ENCODE results near the gene GNE. TPM values are rescaled to one million over a fixed set of nuclear protein-coding genes. Genes with fewer than 3 reads are reported as not detected.
"Not testable (repeated sequence)": the region's sequence is repeated elsewhere in the genome, so short reads cannot be mapped to it uniquely, and the experiment has no call there.

GNE gene
- total and polyA plus RNA-seq, 4 experiments from 2014 or later, result 2.7 to 18.1 (median 11.5) TPM

- H3K27ac Mint-ChIP-seq, result peak overlapping the region in 4 of 7 donors; percentile 30 to 68 (median 55)
- not testable (repeated sequence) for H3K4me3 ChIP-seq (ENCODE audit: low read length in 2 of 2); H3K27me3 ChIP-seq (ENCODE audit: insufficient read depth, low read length); H3K27me3 Mint-ChIP-seq; H3K9me3 Mint-ChIP-seq; H3K9me3 ChIP-seq (ENCODE audit: control insufficient read depth in 1 of 2, low read length in 2 of 2); H3K4me3 Mint-ChIP-seq; H3K4me1 ChIP-seq (ENCODE audit: insufficient read depth, low read length); H3K27ac ChIP-seq (ENCODE audit: low read depth, low read length)
- ChIA-PET CTCF (ENCODE audit: partially characterized antibody) (interaction anchor here (0.7 to 6.3 kb wide), 11 partner anchors 8 to 480 kb away, joined by 3 to 113 read pairs (median 4); partner anchors contain the start of genes CLTA and GNE), POLR2A (ENCODE audit: partially characterized antibody) (interaction anchor here (0.7 to 2.6 kb wide), 3 partner anchors 10 to 89 kb away, joined by 3 to 8 read pairs (median 4); partner anchors contain the start of gene GNE)
- intact Hi-C loops (cut with micrococcal nuclease), result loop anchor here (1.0 kb wide), 1 partner anchor 81 kb away; no protein-coding TSS in a partner anchor
- H3K36me3 ChIP-seq (ENCODE audit: insufficient read depth, low read length), result peaks cover 15% of the 10 kb centered on the region
- DNase-seq, result peak in 4 of 5 donors; percentile 26 to 47 (median 30)
- H3K36me3 Mint-ChIP-seq, result peaks cover 17 to 31% of the 10 kb centered on the region in 2 donors
- H3K4me1 Mint-ChIP-seq, result peaks cover 9 to 20% (median 14%) of the 10 kb centered on the region in 4 donors
Observed at GRCh38 chr9:36248061-36248460, 10.2 kb downstream of the GNE start.

- intact Hi-C loops (cut with micrococcal nuclease), result no loop called here
- Histone ChIP-seq H3K27me3 (ENCODE audit: insufficient read depth, low read length) (no peaks in the 10 kb centered on the region), H3K27ac (ENCODE audit: low read depth, low read length) (no peak overlapping the region), H3K36me3 (ENCODE audit: insufficient read depth, low read length) (peaks cover 15% of the 10 kb centered on the region), H3K9me3 (ENCODE audit: control insufficient read depth in 1 of 2, low read length in 2 of 2) (no peaks in the 10 kb centered on the region), H3K4me1 (ENCODE audit: insufficient read depth, low read length) (no peaks in the 10 kb centered on the region), H3K4me3 (ENCODE audit: low read length in 2 of 2) (no peak overlapping the region)
- Mint-ChIP-seq H3K9me3 (no peaks in the 10 kb centered on the region), H3K4me1 (peaks cover 9 to 20% (median 14%) of the 10 kb centered on the region in 4 donors), H3K36me3 (peaks cover 18 to 32% of the 10 kb centered on the region in 2 donors), H3K4me3 (no peak overlapping the region), H3K27ac (no peak overlapping the region), H3K27me3 (no peaks in the 10 kb centered on the region)
- ChIA-PET POLR2A (ENCODE audit: partially characterized antibody) (no interaction called here), CTCF (ENCODE audit: partially characterized antibody) (interaction anchor here (0.7 to 6.3 kb wide), 8 partner anchors 8 to 481 kb away, joined by 3 to 113 read pairs (median 3); partner anchors contain the start of genes CLTA and GNE)
- DNase-seq, result no peak
Observed at GRCh38 chr9:36247356-36247755, 10.9 kb downstream of the GNE start.

- intact Hi-C loops (cut with micrococcal nuclease), result no loop called here
- H3K36me3 Mint-ChIP-seq, result peaks cover 19 to 32% of the 10 kb centered on the region in 2 donors
- H3K4me3 Mint-ChIP-seq, result no peak overlapping the region
Observed at GRCh38 chr9:36245906-36246305, 12.3 kb downstream of the GNE start.

GRCh38 chr9:36239675-36240074 is 18.6 kb downstream of the GNE start:
- H3K9me3 Mint-ChIP-seq; DNase-seq; H3K27ac Mint-ChIP-seq; H3K4me3 ChIP-seq (ENCODE audit: low read length in 2 of 2); intact Hi-C loops (cut with micrococcal nuclease); H3K27me3 Mint-ChIP-seq; H3K4me1 ChIP-seq (ENCODE audit: insufficient read depth, low read length); H3K4me1 Mint-ChIP-seq; H3K9me3 ChIP-seq (ENCODE audit: control insufficient read depth in 1 of 2, low read length in 2 of 2); H3K36me3 ChIP-seq (ENCODE audit: insufficient read depth, low read length); POLR2A ChIA-PET (ENCODE audit: partially characterized antibody); H3K27ac ChIP-seq (ENCODE audit: low read depth, low read length); H3K4me3 Mint-ChIP-seq; H3K27me3 ChIP-seq (ENCODE audit: insufficient read depth, low read length): not testable (repeated sequence)
- CTCF ChIA-PET (ENCODE audit: partially characterized antibody), result interaction anchor here (0.9 to 1.5 kb wide), 2 partner anchors 8 to 89 kb away, joined by 3 to 5 read pairs; no protein-coding TSS in a partner anchor
- peaks cover 34 to 44% of the 10 kb centered on the region in 2 donors for H3K36me3 Mint-ChIP-seq

More at GRCh38 chr9:36245906-36246305, 12.3 kb downstream of the GNE start:
- Mint-ChIP-seq H3K4me1 (peaks cover 6 to 20% (median 12%) of the 10 kb centered on the region in 4 donors), H3K27ac (peak overlapping the region in 1 of 7 donors; percentile 30), H3K9me3 (no peaks in the 10 kb centered on the region), H3K27me3 (no peaks in the 10 kb centered on the region)
- H3K27ac ChIP-seq (ENCODE audit: low read depth, low read length), result no peak overlapping the region
- ChIA-PET CTCF (ENCODE audit: partially characterized antibody) (interaction anchor here (0.8 to 1.0 kb wide), 3 partner anchors 33 to 83 kb away, joined by 3 to 6 read pairs (median 3); no protein-coding TSS in a partner anchor), POLR2A (ENCODE audit: partially characterized antibody) (no interaction called here)
- no peaks in the 10 kb centered on the region for H3K4me1 ChIP-seq (ENCODE audit: insufficient read depth, low read length)
- H3K4me3 ChIP-seq (ENCODE audit: low read length in 2 of 2), result no peak overlapping the region
- DNase-seq, result no peak
- H3K9me3 ChIP-seq (ENCODE audit: control insufficient read depth in 1 of 2, low read length in 2 of 2), result no peaks in the 10 kb centered on the region
- peaks cover 15% of the 10 kb centered on the region for H3K36me3 ChIP-seq (ENCODE audit: insufficient read depth, low read length)
- H3K27me3 ChIP-seq (ENCODE audit: insufficient read depth, low read length), result no peaks in the 10 kb centered on the region

- H3K4me1 ChIP-seq (ENCODE audit: insufficient read depth, low read length); intact Hi-C loops (cut with micrococcal nuclease); H3K4me1 Mint-ChIP-seq; DNase-seq; POLR2A ChIA-PET (ENCODE audit: partially characterized antibody); H3K27ac ChIP-seq (ENCODE audit: low read depth, low read length); H3K36me3 ChIP-seq (ENCODE audit: insufficient read depth, low read length); H3K9me3 Mint-ChIP-seq; H3K4me3 ChIP-seq (ENCODE audit: low read length in 2 of 2); H3K27me3 Mint-ChIP-seq; H3K27ac Mint-ChIP-seq; H3K4me3 Mint-ChIP-seq; H3K9me3 ChIP-seq (ENCODE audit: control insufficient read depth in 1 of 2, low read length in 2 of 2); H3K27me3 ChIP-seq (ENCODE audit: insufficient read depth, low read length): not testable (repeated sequence)
- H3K36me3 Mint-ChIP-seq, result peaks cover 34 to 46% of the 10 kb centered on the region in 2 donors
- CTCF ChIA-PET (ENCODE audit: partially characterized antibody), result interaction anchor here (0.9 kb wide), 1 partner anchor 8 kb away, joined by 3 read pairs; no protein-coding TSS in a partner anchor
Observed at GRCh38 chr9:36239205-36239604, 19.0 kb downstream of the GNE start.

GRCh38 chr9:36237230-36237629 is 21.0 kb downstream of the GNE start:
- Mint-ChIP-seq H3K4me3 (no peak overlapping the region), H3K36me3 (peaks cover 45 to 54% of the 10 kb centered on the region in 2 donors), H3K4me1 (peaks cover 0 to 7% (median 1%) of the 10 kb centered on the region in 4 donors), H3K9me3 (peaks cover 0 to 2% (median 0%) of the 10 kb centered on the region in 8 donors), H3K27me3 (no peaks in the 10 kb centered on the region), H3K27ac (peak overlapping the region in 1 of 7 donors; percentile 13)
- H3K9me3 ChIP-seq (ENCODE audit: control insufficient read depth in 1 of 2, low read length in 2 of 2), result no peaks in the 10 kb centered on the region
- no peak overlapping the region for H3K4me3 ChIP-seq (ENCODE audit: low read length in 2 of 2)
- CTCF ChIA-PET (ENCODE audit: partially characterized antibody), result no interaction called here
- no peak for DNase-seq
- no peaks in the 10 kb centered on the region for H3K27me3 ChIP-seq (ENCODE audit: insufficient read depth, low read length)
- H3K36me3 ChIP-seq (ENCODE audit: insufficient read depth, low read length), result peaks cover 15% of the 10 kb centered on the region
- POLR2A ChIA-PET (ENCODE audit: partially characterized antibody), result no interaction called here
- intact Hi-C loops (cut with micrococcal nuclease), result no loop called here
- H3K4me1 ChIP-seq (ENCODE audit: insufficient read depth, low read length), result no peaks in the 10 kb centered on the region
- no peak overlapping the region for H3K27ac ChIP-seq (ENCODE audit: low read depth, low read length)

GRCh38 chr9:36222449-36222848 is 35.8 kb downstream of the GNE start:
- Histone ChIP-seq H3K27ac (ENCODE audit: low read depth, low read length) (no peak overlapping the region), H3K9me3 (ENCODE audit: control insufficient read depth in 1 of 2, low read length in 2 of 2) (peaks cover 0 to 5% of the 10 kb centered on the region in 2 donors), H3K27me3 (ENCODE audit: insufficient read depth, low read length) (no peaks in the 10 kb centered on the region), H3K4me3 (ENCODE audit: low read length in 2 of 2) (no peak overlapping the region), H3K4me1 (ENCODE audit: insufficient read depth, low read length) (peaks cover 14% of the 10 kb centered on the region), H3K36me3 (ENCODE audit: insufficient read depth, low read length) (peaks cover 50% of the 10 kb centered on the region)
- POLR2A ChIA-PET (ENCODE audit: partially characterized antibody), result no interaction called here
- H3K36me3 Mint-ChIP-seq, result peaks cover 49 to 73% of the 10 kb centered on the region in 2 donors
- peaks cover 0 to 12% (median 6%) of the 10 kb centered on the region in 8 donors for H3K9me3 Mint-ChIP-seq
- no peak overlapping the region for H3K4me3 Mint-ChIP-seq
- peaks cover 20 to 29% (median 24%) of the 10 kb centered on the region in 4 donors for H3K4me1 Mint-ChIP-seq
- H3K27ac Mint-ChIP-seq, result peak overlapping the region in 2 of 7 donors; percentile 50 to 57
- no peaks in the 10 kb centered on the region for H3K27me3 Mint-ChIP-seq
- intact Hi-C loops (cut with micrococcal nuclease), result no loop called here
- DNase-seq, result no peak
- CTCF ChIA-PET (ENCODE audit: partially characterized antibody), result interaction anchor here (0.8 to 1.4 kb wide), 2 partner anchors 9 to 33 kb away, joined by 3 to 4 read pairs; no protein-coding TSS in a partner anchor
